AG10803 (cell line): ENCODE results near the gene CTXN1.

Experiments used
- DNase-seq: peaks from one replicate; pipeline ENCODE4 v3.0.0; 2010; ENCODE audit warnings: low read depth
- H3K4me3 ChIP-seq: 2 replicates; pipeline ENCODE4 v1.5.1; 2011; ENCODE audit warnings: mild to moderate bottlenecking, low read length, control low read depth
- TF ChIP-seq, protein P1 (sequence below): conservative IDR thresholded peaks from 2 replicates; pipeline ENCODE4 v1.5.1; 2011; ENCODE audit warnings: mild to moderate bottlenecking, low read length, control low read depth, inconsistent platforms

CTXN1 gene

GRCh38 chr19:7944177-7944761 lies 18.3 kb upstream of the CTXN1 start:
- DNase-seq = peak; percentile 92
- TF ChIP-seq, protein P1, sequence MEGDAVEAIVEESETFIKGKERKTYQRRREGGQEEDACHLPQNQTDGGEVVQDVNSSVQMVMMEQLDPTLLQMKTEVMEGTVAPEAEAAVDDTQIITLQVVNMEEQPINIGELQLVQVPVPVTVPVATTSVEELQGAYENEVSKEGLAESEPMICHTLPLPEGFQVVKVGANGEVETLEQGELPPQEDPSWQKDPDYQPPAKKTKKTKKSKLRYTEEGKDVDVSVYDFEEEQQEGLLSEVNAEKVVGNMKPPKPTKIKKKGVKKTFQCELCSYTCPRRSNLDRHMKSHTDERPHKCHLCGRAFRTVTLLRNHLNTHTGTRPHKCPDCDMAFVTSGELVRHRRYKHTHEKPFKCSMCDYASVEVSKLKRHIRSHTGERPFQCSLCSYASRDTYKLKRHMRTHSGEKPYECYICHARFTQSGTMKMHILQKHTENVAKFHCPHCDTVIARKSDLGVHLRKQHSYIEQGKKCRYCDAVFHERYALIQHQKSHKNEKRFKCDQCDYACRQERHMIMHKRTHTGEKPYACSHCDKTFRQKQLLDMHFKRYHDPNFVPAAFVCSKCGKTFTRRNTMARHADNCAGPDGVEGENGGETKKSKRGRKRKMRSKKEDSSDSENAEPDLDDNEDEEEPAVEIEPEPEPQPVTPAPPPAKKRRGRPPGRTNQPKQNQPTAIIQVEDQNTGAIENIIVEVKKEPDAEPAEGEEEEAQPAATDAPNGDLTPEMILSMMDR = peak; percentile 81
- H3K4me3 ChIP-seq = peak overlapping the region; percentile 78

- peak within 1 kb of the TSS; percentile 92 for H3K4me3 ChIP-seq
- peak; percentile 99 for DNase-seq
- TF ChIP-seq, protein P1 = no peak
These were observed 17.7 kb upstream of the CTXN1 start, which contains the start of gene TIMM44 for GRCh38 chr19:7943444-7944176. TSS of gene TIMM44 (minus strand) at chr19:7943666. CDS start at chr19:7943651, 15 bp downstream.

DNA sequence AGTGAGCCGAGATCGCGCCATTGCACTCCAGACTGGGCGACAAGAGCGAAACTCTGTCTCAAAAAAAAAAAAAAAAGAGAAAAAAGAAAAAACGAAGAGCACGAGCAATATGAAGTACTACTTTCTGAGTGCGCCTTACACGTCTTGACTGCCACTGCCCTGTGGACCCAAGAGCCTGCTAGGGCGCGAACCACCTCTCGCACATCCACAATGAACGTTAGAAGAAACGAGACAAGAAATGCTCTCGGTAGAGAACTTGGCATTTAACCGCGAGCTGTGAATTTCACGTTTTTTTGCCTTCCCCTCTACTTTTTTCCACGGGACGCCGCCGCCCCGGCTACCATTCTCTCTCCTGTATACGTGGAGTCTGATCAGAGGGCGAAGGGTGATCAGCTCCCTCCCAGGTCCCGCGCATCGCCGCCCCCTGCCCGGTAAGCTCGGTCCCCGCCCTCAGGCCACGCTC lies 17.1 kb upstream of the CTXN1 start:
- no peak for DNase-seq
- TF ChIP-seq, protein P1 = no peak
- H3K4me3 ChIP-seq = peak overlapping the region; percentile 92

DNA sequence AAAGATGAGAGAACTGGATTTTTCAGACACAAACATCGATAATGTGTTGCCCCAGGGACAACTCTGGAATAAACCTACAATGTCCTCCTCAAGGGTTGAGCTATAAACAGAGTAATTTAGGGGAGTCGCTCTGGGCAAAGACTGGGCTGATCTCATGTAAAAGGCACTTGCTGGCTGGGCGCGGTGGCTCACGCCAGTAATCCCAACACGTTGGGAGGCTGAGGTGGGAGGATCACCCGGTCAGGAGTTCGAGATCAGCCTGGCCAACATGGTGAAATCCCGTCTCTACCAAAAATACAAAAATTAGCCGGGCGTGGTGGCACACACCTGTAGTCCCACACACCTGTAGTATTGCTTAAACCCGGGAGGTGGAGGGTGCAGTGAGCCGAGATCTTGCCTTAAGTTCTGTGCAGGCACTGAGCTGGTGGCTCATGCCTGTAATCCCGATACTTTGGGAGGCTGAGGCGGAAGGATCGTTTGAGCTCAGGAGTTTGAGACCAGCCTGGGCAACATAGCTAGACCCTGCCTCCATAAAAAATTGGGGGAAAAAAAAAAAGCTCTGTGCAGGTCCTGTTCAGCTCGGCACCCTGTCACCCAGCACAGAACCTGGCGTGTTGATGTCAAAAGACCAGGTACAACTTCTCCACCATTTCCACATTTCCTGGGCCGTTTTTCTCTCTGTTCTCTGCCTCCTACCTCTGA lies 16.1 kb upstream of the CTXN1 start:
- TF ChIP-seq, protein P1 = no peak
- peak overlapping the region; percentile 92 for H3K4me3 ChIP-seq
- DNase-seq = no peak

GRCh38 chr19:7940841-7941240 lies 14.9 kb upstream of the CTXN1 start:
- TF ChIP-seq, protein P1 = no peak
- DNase-seq = no peak
- no peak overlapping the region for H3K4me3 ChIP-seq

DNA sequence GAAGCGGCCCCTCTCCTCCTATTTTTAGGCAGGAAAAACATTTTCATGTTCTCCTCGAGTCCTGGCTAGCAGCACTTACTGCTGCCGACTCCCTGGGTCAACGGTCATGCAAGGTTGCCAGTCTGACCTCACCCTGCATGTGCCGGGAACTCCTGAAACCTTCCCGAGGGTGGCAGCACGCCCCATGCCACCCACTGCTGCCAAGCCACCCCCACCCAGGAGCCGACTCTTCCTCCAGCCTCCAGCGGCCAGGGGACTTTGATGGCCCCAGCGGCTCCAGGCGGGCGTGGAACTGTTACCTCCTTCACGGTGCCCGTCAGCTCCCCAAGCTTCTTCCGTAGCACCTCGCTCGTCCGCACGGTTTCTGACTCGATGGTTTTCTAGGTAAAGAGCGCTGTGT lies 8.8 kb upstream of the CTXN1 start:
- TF ChIP-seq, protein P1 = no peak
- DNase-seq = no peak

More for the DNA sequence above, 8.8 kb upstream of the CTXN1 start:
- H3K4me3 ChIP-seq = no peak overlapping the region
